Thyroid gland (tissue), 4 donors: ENCODE measurements around the gene SASH3.

Source experiments
- POLR2A ChIP-seq, 2 donors: fragments of 450-650 bp; IDR thresholded peaks; one replicate each; pipeline ENCODE4 v1.6.1; 2017; ENCODE audit warnings: antibody characterized with exemption in 2 of 2, mild to moderate bottlenecking in 2 of 2, moderate library complexity in 1 of 2
- TF ChIP-seq, protein P1 (sequence below), 6 experiments: fragments of 200-600 bp in 3 of 6; fragments of 450-650 bp in 3 of 6; sonication (generic) in 3 of 6; IDR thresholded peaks; one replicate each; pipeline ENCODE4 v1.5.1; 2016 to 2019; ENCODE audit warnings: antibody characterized with exemption in 6 of 6, mild to moderate bottlenecking in 2 of 6, inconsistent platforms in 1 of 6, moderate library complexity in 1 of 6

DNA sequence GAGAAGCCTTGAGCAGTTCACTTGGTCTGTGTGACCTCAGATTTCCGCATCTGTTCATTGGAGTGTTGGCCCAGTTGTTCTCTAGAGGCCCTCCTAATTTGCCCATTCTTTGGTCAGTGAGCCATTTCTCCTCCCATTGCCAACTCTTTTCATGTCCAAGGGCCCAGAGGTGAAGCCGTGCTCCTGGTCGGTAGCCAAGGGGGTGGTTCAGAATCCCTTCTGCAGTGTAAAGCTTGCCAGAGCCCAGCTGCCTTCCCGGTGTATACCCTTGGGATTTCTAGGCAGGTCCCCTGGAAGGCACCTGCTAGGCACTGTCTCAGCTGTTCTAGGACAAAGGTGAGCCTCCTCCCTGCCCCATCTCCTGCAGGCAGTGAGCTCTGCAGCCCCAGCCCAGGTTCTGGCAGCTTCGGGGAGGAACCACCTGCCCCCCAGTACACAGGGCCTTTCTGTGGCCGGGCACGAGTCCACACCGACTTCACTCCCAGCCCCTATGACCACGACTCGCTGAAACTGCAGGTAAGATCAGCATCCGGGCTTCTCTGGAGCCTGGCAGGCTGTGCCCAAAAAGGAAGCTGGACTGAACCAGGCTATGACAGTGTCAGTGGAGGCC lies 12.3 kb downstream of the SASH3 start:
- TF ChIP-seq POLR2A (IDR thresholded peaks at IDR 0.05): no peak
- TF ChIP-seq, protein P1, sequence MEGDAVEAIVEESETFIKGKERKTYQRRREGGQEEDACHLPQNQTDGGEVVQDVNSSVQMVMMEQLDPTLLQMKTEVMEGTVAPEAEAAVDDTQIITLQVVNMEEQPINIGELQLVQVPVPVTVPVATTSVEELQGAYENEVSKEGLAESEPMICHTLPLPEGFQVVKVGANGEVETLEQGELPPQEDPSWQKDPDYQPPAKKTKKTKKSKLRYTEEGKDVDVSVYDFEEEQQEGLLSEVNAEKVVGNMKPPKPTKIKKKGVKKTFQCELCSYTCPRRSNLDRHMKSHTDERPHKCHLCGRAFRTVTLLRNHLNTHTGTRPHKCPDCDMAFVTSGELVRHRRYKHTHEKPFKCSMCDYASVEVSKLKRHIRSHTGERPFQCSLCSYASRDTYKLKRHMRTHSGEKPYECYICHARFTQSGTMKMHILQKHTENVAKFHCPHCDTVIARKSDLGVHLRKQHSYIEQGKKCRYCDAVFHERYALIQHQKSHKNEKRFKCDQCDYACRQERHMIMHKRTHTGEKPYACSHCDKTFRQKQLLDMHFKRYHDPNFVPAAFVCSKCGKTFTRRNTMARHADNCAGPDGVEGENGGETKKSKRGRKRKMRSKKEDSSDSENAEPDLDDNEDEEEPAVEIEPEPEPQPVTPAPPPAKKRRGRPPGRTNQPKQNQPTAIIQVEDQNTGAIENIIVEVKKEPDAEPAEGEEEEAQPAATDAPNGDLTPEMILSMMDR (IDR thresholded peaks at IDR 0.05): no peak
